Prostate gland (tissue), 2 donors: ENCODE data around the gene TAF11L7. TPM values are rescaled to one million over a fixed set of nuclear protein-coding genes. Genes with fewer than 3 reads are reported as not detected.

ENCODE experiments used
- small RNA-seq, 2 donors: library from RNA; depleted of rRNA; stranded (forward); fragments of <200 nt; gene quantifications; one replicate each; pipeline ENCODE3, GENCODE V24; 2016
- total RNA-seq, 2 donors: library from RNA; depleted of rRNA; stranded (reverse); fragments of >200 nt; gene quantifications; one replicate each; pipeline ENCODE4 v1.1.0, GENCODE V29; 2016

The TAF11L7 gene
- total RNA-seq, 2 donors from 2014 or later: not detected

Small RNA genes within 50 kb of the gene (small RNA-seq; reads per million reads assigned to genes)
- 0 reads per million in 2 donors for gene AC233724.3
- gene AC233724.6: 0 reads per million in 2 donors
- gene AC233724.7: 0 reads per million in 2 donors

Other genes with a start within 250 kb of the TAF11L7 start
- gene TAF11L2, start 87.5 kb downstream of the TAF11L7 start, total RNA-seq: not detected
- not detected for gene TAF11L3, start 67.4 kb downstream of the TAF11L7 start, total RNA-seq
- gene TAF11L4, start 64.0 kb downstream of the TAF11L7 start, total RNA-seq: not detected
- not detected for gene TAF11L5, start 60.5 kb downstream of the TAF11L7 start, total RNA-seq
- not detected for gene TAF11L6, start 57.1 kb downstream of the TAF11L7 start, total RNA-seq
- not detected for gene TAF11L8, start 5.2 kb upstream of the TAF11L7 start, total RNA-seq
- not detected for gene TAF11L9, start 8.6 kb upstream of the TAF11L7 start, total RNA-seq
- not detected for gene TAF11L10, start 12.1 kb upstream of the TAF11L7 start, total RNA-seq
- not detected for gene TAF11L11, start 18.4 kb upstream of the TAF11L7 start, total RNA-seq
- not detected for gene TAF11L12, start 24.6 kb upstream of the TAF11L7 start, total RNA-seq
- gene TAF11L13, start 46.3 kb upstream of the TAF11L7 start, total RNA-seq: not detected
- not detected for gene TAF11L14, start 48.7 kb upstream of the TAF11L7 start, total RNA-seq